ENCODE results near the gene UBR4.
"Not testable (repeated sequence)": the region's sequence is repeated elsewhere in the genome, so short reads cannot be mapped to it uniquely, and the experiment has no call there.

The UBR4 gene

DNA sequence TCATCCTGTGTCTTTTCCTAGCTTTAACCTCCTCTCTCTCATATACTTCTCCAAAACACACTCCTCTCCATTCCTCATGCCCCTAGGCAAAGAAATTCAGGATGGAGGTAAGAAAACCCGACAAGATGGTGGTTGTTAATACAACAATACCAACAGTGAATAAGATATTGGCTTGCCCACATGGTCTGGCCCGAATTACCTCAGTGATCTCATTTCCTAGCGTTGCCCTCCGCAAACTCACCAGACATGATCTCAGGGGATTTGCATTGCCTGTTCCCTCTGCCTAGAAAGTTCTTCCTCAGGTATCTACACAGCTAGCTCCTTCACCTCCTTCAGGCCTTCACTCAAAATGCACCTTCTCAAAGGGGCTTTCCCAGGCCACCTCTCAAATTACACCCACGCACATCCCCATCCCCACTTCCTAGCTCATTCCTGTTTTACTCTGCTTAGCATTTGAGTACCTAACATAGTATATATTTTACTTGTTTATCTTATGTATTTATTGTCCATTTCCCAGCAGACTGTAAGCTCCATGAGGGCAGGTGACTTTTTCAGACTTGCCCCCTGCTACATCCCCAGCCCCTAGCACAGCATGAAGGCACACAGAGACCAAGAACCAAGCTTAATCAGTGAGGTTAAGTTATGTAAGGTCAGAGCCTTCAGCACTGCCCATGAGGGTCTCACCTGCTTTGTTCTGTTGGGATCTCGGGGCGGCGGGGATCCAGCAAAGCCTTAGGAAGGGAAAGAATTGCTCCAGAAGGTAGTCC lies 10.2 kb upstream of the UBR4 start:
- DNase-seq (ENCODE audit: low read depth in 2 of 2) = no peak

DNA sequence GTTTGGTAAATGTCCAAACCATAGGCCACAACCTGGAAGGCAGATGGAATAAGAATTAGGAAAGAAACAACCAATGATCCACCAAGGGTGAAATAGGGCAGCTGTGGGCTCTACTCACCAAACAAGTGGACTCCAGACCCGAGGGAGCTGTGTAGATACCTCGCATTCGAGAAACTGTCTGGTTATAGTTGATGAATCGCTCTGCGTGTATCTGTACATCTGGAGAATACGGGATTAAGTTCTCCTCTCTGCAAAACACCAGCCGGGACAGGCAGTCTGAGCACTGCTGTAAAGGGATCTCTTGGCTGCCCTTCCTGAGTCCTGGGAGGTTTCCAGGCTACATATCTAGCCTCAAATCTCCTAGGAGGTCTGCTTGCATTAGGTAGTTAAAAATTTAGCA lies 9.4 kb upstream of the UBR4 start:
- no peak for DNase-seq (ENCODE audit: low read depth in 2 of 2)

DNA sequence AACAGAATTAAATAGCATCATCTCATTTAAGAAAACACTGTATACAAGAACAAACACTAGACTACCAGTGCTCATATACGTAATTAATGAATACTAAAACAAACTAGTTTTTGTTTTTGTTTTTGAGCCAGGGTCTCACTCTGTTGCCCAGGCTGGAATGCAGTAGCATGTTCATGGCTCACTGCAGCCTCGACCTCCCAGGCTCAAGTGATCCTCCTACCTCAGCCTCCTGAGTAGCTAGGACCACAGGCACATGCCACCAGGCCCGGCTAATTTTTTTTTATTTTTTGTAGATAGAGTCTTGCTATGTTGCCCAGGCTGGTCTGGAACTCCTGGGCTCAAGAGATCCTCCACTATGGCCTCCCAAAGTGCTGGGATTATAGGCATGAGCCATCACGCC lies 6.5 kb upstream of the UBR4 start:
- DNase-seq (ENCODE audit: low read depth in 2 of 2) = not testable (repeated sequence)

DNA sequence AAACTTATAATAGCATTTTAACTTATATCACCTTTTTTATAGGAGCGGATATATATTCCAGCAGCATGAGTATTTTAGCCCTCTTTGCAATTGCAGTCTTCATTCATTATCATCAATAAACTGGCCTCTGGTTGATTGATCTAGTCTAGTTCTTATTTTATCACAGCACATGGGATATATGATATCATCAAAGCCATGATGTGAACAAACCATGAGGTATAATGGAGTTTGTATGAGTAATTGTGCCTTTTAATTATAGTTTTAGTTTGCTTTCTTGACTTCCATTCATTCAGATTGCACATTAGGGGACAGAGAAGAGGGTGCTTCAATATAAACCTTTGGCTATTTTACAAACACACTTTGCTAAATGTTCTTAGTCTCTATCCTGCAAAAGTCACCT lies 3.5 kb upstream of the UBR4 start:
- DNase-seq (ENCODE audit: low read depth in 2 of 2) = no peak

DNA sequence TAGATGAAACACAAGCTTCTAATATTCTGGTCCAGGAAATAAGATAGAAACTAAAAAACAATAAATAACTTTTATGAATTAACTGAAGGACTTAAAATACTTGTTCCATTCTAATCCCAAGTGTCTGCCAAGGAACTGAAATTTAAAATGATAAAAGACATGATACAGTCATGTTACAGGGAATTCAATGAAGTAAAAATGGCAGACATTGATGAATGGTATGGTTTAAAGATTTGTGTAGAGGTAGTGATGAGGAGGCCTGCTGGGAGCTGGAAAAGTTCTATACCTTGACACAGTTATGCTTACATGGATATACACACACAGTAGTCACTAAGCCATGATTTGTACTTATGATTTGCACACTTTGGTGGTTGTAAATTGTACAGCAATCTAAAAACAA lies 2.1 kb upstream of the UBR4 start:
- DNase-seq (ENCODE audit: low read depth in 2 of 2) = no peak

DNA sequence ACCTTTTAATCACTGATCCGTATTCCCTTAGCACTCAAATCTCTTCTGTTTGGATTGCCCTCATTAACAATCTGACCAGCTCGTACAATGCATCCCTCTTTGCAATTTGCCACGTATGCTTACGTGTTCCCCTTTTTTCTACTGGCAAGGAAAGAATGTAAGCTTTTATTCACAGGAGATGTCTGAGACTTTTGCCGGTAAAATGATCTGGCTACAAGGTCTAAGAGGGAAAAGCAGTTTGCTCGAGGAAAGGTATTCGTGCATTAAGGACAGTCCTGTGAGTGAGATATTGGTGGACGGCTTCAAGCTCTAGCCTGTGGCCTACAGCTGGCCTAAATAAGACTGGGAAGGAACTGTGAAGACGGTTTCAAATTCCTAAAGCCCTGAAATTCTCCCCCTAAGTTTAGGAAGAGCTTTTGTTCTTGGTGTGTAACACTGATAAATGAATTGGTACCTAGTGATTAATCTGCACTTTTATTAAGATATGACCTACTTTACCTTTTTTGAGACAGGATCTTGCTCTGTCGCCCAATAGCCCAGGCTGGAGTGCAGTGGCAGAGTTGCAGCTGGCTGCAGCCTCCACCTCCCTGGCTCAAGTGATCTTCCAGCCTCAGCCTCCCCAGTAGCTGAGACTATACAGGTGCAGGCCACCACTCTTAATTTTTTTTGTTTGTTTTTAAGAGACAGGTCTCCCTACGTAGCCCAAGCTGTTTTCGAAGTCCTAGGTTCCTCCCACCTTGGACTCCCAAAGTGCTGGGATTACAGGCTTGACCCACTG lies 895 bp upstream of the UBR4 start:
- no peak for DNase-seq (ENCODE audit: low read depth in 2 of 2)

DNA sequence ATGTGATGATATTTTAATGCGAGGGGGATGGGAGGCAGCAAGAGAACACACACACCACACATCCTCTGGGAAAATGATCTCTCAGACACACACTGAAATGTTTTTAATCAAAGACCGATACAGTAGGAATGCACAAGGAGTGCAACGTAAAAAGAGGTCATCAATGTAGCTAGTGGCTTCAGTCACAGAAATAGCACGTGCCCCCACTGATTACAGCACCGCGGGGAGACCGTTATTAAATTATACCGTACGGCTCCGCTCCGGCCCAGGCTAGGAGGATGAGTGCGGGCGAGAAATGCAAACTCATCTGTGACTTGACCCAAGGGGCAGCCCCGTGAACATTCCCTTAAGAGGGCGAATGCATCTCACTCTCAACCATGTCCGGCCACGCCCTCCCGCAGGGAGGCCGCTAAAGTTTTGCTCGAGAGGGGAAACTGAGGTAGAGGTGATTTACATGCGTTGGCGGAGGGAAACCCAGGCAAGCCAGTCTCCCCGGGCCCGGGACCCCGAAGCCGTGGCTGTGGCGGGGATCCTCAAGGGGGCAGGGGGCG lies 552 bp downstream of the UBR4 start:
- no peak for DNase-seq (ENCODE audit: low read depth in 2 of 2)

DNA sequence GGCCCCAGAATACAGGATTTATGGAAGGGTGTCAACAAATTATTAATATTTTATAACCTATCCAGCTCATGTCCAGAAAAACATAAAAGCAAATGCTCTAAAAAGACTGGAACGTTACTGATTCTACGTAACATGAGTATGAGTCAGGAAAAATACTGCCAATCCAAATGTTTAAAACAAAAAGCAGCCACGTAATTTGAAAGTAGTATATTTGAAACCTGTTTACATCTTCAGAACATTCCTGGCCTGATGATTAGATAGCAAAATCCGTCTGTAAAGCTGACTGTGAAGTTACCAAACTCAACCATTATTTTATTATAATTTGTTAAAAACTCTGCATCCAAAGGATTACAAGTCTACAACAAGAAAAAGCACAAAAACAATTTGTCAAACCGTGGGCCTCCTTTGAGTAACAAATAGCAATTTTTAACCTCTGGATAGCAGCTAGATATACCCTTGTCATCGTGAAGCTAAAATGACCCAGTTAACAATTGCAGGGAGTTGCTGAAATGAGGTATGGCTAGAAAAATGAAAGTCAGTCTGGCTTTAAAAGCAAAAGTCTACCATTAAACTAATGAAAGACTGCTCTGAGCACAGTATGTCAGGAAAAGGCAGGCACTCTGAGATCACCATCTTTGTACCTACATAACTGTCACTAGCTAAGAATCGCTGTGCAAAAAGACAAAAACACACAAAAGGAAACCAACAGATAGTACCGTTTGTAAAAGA lies 1.2 kb downstream of the UBR4 start:
- no peak for DNase-seq (ENCODE audit: low read depth in 2 of 2)

DNA sequence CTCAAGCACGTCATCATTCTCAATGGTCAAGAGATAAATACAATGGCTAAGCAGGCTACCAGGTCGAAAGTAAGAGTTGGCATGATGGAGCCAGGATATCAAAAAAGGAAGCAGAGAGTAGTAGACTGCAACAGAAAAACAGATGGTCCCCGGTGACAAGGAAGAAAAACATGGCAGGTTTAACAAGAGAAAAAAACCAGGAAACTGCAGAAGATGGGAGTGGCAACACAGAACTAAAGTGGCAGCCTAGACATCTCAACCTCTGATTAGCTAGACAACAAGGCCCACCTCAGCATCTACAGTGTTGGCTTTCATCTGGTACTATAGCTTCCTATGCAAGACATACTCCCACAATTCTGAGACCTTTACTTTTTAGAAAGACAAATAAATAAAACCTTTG lies 3.1 kb downstream of the UBR4 start:
- DNase-seq (ENCODE audit: low read depth in 2 of 2) = no peak

DNA sequence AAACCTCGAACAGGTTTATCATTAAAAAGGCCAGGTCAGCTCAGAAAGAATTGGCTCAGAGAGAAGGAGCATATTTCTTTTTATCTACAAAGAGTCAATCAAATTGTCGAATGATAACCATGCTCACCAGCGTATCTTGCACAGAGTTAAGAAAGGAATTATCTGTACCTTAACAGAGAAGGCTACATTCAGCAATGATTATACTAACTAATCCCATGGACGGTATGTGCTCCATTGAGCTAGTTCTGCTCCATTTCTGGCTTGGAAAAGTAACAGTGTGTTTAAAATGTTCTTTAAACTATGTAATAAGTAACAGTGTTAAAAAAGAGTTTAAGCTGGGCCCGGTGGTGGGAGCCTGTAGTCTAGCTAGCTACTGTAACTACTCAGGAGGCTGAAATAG lies 4.2 kb downstream of the UBR4 start:
- DNase-seq (ENCODE audit: low read depth in 2 of 2) = no peak

DNA sequence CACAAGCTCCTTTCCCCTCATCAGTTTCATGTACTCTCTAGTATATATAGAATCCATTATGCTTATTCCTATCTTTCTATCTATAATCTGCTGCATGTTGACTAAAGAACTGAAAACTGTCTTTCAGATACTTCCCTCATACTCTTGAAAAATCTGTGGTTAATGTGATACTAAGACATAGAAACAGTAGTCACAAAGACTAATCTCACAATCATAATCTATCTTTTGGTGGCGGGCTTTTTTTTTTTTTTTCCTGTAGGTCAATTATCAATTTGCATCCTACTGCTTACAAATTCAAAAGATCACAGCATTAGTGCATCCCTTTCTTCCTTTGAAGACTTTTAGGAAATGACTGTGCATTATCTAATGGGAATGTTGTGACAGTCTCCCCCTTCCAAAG lies 4.7 kb downstream of the UBR4 start:
- no peak for DNase-seq (ENCODE audit: low read depth in 2 of 2)

DNA sequence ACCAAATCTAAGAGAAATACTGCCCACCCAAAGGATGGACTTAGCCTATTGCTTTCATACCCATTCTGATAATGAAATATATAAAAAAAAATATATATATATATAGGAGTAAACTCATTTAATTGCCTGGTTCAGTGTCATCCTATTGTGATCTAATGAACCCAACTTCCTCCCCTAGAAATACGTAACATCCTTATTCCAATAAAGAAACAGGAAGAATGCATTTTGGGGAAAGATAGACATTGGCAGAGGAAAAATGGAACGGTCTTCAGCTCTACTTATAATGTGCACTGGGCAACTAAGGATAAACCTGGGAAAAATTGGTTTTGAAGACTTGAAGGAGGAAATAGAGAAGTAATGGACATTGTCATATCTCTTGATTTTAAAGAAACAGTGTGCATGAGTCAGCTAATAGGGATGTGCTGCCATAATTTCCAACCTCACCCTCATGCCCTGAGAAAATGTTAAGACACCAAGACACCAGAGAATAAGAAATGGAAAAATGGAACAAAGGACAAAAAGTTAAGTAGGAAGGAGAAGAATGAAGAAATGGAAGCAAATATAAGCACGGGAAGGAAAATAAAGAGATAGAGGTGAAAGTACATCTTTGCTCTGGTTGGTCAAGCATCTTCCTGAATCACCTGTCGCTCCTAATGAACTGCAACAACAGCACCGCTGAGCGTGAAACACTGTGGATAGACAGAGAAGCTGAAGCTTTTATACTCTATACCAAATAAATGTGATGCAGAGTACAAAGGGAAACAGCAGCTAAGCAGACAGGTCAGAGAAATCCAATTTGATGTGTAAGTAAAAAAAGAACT lies 5.4 kb downstream of the UBR4 start:
- no peak for DNase-seq (ENCODE audit: low read depth in 2 of 2)

DNA sequence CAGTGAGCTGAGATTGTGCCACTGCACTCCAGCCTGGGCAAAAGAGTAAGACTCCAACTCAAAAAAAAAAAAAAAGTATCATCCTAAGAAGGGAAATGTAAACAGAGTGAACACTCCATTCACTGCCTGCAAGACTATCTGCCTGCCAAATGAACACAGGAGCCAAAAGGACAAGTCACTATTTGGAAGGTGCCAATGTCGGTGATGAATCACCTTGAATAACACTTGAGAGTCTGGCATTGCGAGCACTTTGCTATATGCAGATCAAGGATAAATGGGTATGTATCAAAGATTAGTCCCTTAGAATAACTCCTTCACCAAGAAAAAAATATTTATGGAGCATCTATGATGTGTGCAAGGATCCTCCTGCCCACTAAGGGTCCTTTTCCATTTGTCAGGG lies 6.6 kb downstream of the UBR4 start:
- DNase-seq (ENCODE audit: low read depth in 2 of 2) = no peak

DNA sequence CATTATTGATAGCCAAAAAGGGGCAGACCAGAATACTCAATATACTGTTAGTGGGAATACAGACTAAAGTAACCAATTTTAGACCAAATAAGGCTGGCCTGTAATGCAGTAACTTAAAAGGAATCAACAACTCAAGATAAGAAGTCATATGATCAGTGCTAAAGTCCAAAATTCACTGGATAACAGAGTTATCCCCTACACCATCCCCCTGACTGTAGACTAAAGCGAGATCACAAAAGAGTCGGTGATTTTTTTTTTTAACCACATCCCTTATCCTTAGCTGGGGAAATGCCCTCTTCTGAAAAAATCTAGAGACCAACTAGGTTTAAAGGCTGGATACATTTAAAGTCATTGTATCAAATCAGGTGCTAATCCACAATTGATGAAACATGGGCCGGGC lies 7.7 kb downstream of the UBR4 start:
- no peak for DNase-seq (ENCODE audit: low read depth in 2 of 2)

DNA sequence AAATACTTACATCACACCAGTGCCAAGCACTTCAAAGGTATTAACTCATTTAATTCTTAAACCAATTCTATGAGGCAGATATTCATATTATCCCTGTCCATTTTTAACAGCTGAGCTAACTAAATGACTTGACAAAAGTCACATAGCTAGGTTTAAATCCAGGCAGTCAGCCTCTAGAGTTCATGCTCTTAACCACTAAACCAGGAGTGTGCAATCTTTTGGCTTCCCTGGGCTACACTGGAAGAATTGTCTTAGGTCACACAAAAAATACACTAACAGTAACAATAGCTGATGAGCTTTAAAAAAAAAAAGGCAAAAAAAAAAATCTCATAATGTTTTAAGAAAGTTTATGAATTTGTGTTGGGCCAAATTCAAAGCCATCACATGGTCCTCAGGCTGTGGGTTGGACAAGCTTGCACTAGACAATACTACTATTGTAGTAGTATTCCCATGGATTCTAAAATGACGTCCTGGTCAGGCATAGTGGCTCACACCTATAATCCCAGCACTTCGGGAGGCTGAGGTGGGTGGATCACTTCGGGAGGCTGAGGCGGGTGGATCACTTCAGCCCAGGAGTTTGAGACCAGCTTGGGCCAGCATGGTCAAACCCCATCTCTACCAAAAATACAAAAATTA lies 10.0 kb downstream of the UBR4 start:
- no peak for DNase-seq (ENCODE audit: low read depth in 2 of 2)

DNA sequence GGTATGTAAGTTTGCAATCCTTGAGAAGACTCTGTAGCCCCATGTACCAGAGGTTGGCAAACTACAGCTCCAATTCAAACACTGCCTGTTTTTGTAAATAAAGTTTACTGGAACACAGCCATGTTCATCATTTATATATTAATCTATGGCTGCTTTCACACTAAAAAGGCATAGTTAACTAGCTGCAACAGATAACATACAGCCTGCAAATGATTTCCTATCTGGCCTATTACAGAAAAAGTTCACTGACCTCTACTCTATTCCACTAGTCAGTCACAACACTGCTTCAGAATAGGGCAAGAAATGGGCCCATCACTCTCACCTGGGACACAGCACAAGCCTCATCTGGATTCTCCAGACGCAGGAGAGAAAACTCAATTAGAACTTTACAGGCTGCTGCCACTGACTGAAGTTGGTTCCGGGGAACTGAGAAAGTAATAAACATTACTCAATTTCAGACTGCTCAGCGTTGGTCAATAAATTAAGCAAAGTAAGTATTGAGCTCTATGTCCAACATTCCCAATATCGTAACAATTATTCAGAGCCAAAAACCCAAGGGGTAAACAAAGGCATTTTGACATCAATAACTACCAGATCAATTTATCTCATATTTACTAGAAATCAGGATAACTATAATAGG lies 10.6 kb downstream of the UBR4 start:
- no peak for DNase-seq (ENCODE audit: low read depth in 2 of 2)

DNA sequence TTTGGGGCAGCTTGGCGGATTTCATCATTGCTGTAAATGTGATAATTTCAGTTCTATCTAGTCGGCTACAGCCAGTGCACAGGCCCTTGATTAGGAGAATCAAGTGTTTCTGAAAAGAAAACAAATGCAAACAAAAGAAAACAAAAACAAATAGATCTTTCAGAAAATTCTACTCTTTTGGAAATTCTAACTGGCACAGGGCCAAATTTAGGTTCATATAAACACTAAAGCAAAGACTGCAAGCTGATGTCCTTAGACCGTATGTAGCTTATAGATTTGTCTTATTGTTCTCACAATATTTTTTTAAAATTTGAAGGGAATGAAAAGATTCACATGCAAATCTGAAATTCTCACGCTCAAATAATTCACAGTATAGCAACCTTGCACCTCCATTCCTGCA lies 11.2 kb downstream of the UBR4 start:
- no peak for DNase-seq (ENCODE audit: low read depth in 2 of 2)

DNA sequence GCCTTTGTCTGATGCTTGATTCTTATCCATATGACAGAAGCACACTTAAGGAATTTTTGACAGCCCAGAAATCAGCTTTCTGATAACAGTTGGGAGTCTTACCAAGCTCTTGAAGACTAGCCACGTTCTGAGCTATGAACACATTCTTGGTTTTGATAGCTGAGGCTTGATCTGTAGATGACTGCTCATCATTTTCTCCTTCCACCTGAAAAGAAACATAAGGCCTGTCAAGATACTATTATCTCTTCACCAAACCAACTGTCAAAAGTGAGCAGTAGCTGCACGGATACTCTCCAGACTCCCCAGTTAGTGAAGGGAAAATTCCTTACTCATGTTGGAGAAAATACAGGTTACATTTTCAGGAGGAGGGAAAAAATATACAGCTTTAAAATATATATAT lies 12.2 kb downstream of the UBR4 start:
- DNase-seq (ENCODE audit: low read depth in 2 of 2) = no peak

DNA sequence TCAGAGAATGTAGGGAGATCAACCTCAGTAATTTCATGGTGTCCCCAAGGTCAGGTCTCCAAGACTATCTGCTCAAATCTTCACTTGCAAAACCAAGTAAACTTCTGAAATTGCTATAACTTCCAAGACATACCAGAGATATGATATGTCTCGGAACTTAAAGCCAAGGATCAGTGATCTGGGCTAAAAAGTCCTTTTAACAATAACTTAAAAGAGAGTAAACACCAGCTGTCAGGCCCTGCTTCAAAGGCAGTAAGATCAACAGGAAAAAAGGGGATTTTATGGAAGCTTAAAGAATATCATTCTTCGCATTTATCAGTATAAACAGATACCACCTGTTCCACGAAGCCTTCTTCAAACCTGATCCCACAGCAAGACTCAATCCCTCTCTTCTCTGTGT lies 13.7 kb downstream of the UBR4 start:
- no peak for DNase-seq (ENCODE audit: low read depth in 2 of 2)

DNA sequence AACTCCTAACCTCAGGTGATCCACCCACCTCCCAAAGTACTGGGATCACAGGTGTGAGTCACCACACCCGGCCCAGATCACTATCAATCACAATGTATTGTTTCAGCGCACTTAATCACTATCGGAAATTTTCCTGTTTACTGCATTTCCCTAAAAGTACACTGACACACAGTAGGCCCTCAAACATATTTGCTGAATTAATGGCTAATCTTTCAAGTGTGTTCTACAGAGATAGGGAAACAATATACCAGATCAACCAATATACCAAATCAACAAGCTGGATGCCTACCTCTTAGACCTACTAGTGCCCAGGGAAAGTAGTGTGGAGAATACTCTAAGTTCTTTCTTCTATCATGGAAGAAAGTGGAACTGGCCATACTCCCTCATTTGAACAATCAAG lies 17.1 kb downstream of the UBR4 start:
- DNase-seq (ENCODE audit: low read depth in 2 of 2) = no peak

DNA sequence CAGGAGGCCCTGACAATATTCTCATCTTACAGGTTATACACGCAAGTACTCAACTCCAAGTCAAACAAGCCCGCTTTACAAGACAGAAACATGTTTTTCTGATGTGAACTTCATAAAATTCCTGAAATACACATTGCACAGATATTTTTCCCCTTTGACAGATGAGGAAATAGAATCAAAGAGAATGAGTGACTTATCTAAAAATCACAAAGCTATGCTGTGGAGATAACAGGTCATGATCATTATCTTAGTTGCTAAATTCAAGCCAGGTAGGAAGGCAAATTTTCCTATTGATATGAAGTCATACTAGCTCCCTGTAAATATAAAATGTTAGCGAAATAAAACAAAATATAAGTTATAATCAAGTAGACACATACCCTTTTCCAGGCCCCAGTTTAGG lies 18.3 kb downstream of the UBR4 start:
- no peak for DNase-seq (ENCODE audit: low read depth in 2 of 2)
